Small intestine (tissue), 7 donors: ENCODE measurements around the gene PXT1. TPM values are rescaled to one million over a fixed set of nuclear protein-coding genes. Genes with fewer than 3 reads are reported as not detected.

Experiments used
- DNase-seq, 2 donors: peaks; one replicate each; pipeline versions ENCODE4 v3.0.0 to v3.0.0-alpha.2; 2013
- FAIRE-seq: peaks from 2 replicates; lab custom pipeline; 2012; peaks lifted over from hg19 to GRCh38; lab: Jason Lieb, UNC
- H3K27ac ChIP-seq, 3 donors: one replicate each; pipeline ENCODE4 v1.5.1; 2013; ENCODE audit warnings: low read length in 2 of 3, mild to moderate bottlenecking in 2 of 3, control low read depth in 1 of 3, inconsistent platforms in 1 of 3, low read depth in 1 of 3, moderate library complexity in 1 of 3
- H3K27me3 ChIP-seq, 3 donors: one replicate each; pipeline ENCODE4 v1.6.1; 2013; ENCODE audit warnings: low read length in 3 of 3, inconsistent platforms in 1 of 3; ENCODE audit not compliant: control insufficient read depth in 3 of 3, insufficient read depth in 3 of 3
- H3K36me3 ChIP-seq, 3 donors: one replicate each; pipeline ENCODE4 v1.6.1; 2013; ENCODE audit warnings: low read length in 3 of 3, inconsistent platforms in 1 of 3, low read depth in 1 of 3, mild to moderate bottlenecking in 1 of 3, moderate library complexity in 1 of 3; ENCODE audit not compliant: control insufficient read depth in 3 of 3, insufficient read depth in 2 of 3
- H3K4me1 ChIP-seq, 3 donors: one replicate each; pipeline ENCODE4 v1.6.1; 2013; ENCODE audit warnings: low read length in 2 of 3, inconsistent platforms in 1 of 3, low read depth in 1 of 3, mild to moderate bottlenecking in 1 of 3, moderate library complexity in 1 of 3; ENCODE audit not compliant: control insufficient read depth in 3 of 3, insufficient read depth in 2 of 3
- H3K4me3 ChIP-seq, 3 donors: one replicate each; pipeline ENCODE4 v1.5.1; 2013; ENCODE audit warnings: low read length in 3 of 3, control low read depth in 1 of 3, inconsistent platforms in 1 of 3, low read depth in 1 of 3, mild to moderate bottlenecking in 1 of 3, moderate library complexity in 1 of 3
- H3K9me3 ChIP-seq, 2 donors: one replicate each; pipeline ENCODE4 v1.6.1; 2013; ENCODE audit warnings: low read depth in 1 of 2, low read length in 1 of 2; ENCODE audit not compliant: control insufficient read depth in 2 of 2, insufficient read depth in 1 of 2
- WGBS, 3 donors: extraction: QIAGEN DNeasy Blood & Tissue Kit; methylation state at CpG; one replicate each; pipeline ENCODE4 v1.1.7; 2013; 5-methylcytosine and 5-hydroxymethylcytosine counted together
- polyA plus RNA-seq, 4 donors: library from polyadenylated mRNA; stranded (reverse) in 3 of 4; unstranded in 1 of 4; fragments of 200-250 nt in 3 of 4; fragments of 120-200 nt in 1 of 4; gene quantifications; one replicate each; pipeline versions ENCODE4 v1.2.1 to v1.2.3, GENCODE V29; 2013
- donor health status: healthy with polysubstance abuse.
- donor health status: control.
- donor health status: control.
- donor health status: Bipolar disorder and iron deficiency.
- donor health status: healthy.

The PXT1 gene
- polyA plus RNA-seq, 4 donors: 0.10 TPM; not detected in 3

DNA sequence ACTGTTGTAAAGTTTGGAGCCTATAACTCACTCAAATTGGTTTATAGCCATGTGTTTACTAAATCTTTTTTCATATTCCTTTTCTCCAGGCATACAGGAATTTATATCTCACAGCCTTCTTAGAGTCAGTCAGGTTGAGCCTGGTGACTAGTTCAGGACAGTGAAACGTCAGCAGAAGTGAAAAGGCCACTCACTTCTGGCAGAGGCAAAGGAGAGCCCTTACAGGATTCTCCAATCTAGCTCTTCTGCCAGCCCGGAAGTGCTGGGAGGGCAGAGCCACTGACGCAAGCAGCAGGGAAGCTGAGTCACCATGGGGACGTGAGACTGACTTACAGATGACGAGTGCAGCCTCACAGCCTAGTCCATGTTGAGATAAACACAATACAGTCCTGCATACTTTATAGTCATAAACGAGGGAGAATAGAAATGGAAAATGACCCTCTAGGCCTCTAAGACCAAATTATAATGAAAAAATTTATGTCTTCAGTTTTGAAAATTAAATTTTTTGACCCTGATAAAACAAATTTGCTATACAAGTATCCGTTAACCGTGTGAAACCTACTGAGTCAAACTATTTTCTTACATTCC, 1.3 kb downstream of the PXT1 start:
- FAIRE-seq (no peak), DNase-seq (peak; percentile 95 to 99)
- H3K27me3 ChIP-seq: no peaks in the 10 kb centered on the region
- H3K27ac ChIP-seq: peak overlapping the region; percentile 68 to 95 (median 80)
- peaks cover 4 to 37% (median 8%) of the 10 kb centered on the region in 3 donors for H3K4me1 ChIP-seq
- no peak overlapping the region for H3K4me3 ChIP-seq
- H3K36me3 ChIP-seq: no peaks in the 10 kb centered on the region
- no peaks in the 10 kb centered on the region for H3K9me3 ChIP-seq
- WGBS, 3 donors: 14 to 18% (median 16%) methylated on average over 8 of the region's 8 CpGs

DNA sequence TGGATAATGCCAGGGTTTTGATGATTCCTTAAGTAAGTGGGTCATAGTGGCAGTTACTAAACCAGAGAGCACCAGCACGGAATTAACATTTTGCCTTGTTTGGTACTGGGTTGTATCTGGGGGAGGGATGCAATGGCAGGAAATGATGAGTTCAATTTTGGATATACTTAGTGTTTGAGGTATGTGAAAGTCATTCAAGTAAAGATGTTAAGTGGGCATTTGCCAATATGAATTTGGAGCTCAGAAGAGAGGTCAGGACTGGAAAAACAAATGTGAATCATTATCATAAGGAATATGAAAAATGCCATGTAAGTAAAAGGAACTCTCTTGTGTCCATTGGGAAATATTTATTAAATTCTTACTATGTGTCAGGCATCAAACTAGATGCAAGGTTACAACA, 6.2 kb downstream of the PXT1 start:
- no peak for FAIRE-seq
- H3K27ac ChIP-seq: no peak overlapping the region
- WGBS, 3 donors: 93 to 97% (median 96%) methylated on average over 1 of the region's 1 CpG
- H3K4me3 ChIP-seq: no peak overlapping the region
- H3K4me1 ChIP-seq: peaks cover 0 to 16% (median 0%) of the 10 kb centered on the region in 3 donors
- no peak for DNase-seq
- no peaks in the 10 kb centered on the region for H3K9me3 ChIP-seq
- no peaks in the 10 kb centered on the region for H3K36me3 ChIP-seq
- H3K27me3 ChIP-seq: no peaks in the 10 kb centered on the region

DNA sequence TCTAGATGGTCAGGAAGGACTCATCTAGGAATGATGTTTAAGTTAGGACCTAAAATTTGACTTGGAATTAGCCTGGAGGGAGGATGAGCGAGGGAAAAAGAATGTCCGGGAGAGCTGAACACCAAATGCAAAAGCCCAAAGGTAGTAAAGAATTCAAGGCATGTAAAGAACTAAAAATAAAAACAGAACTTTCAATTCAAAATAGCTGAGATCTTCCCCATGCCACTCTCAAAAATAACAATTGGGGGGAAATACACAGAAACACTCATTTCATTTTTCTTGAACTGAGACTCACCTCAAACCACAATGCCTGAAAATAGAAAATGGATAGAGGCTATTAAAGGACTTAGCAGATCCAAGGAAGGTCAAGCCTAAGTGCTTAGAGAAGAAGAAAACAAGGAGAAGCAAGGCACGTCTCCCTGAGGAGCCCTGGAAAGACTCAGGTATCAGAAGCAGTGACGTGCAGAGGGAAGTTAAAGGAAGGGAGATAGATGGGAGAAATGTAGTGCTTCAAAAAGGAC, 10.4 kb downstream of the PXT1 start:
- Histone ChIP-seq H3K36me3 (no peaks in the 10 kb centered on the region), H3K27me3 (no peaks in the 10 kb centered on the region), H3K4me3 (no peak overlapping the region), H3K9me3 (no peaks in the 10 kb centered on the region), H3K4me1 (no peaks in the 10 kb centered on the region), H3K27ac (no peak overlapping the region)
- 86 to 92% (median 89%) methylated on average over 4 of the region's 4 CpGs for WGBS, 3 donors
- FAIRE-seq (no peak), DNase-seq (no peak)

- FAIRE-seq: no peak
- Histone ChIP-seq H3K36me3 (no peaks in the 10 kb centered on the region), H3K27ac (no peak overlapping the region), H3K4me3 (no peak overlapping the region), H3K27me3 (no peaks in the 10 kb centered on the region), H3K9me3 (no peaks in the 10 kb centered on the region), H3K4me1 (no peaks in the 10 kb centered on the region)
- no peak for DNase-seq
- 84 to 86% (median 84%) methylated on average over 4 of the region's 4 CpGs for WGBS, 3 donors
Measured at GRCh38 chr6:36431197-36431596, 11.5 kb downstream of the PXT1 start.

- 55 to 69% (median 66%) methylated on average over 2 of the region's 2 CpGs for WGBS, 3 donors
- peak in 1 of 2 donors; percentile 13 for DNase-seq
- Histone ChIP-seq H3K4me1 (no peaks in the 10 kb centered on the region), H3K27ac (no peak overlapping the region), H3K4me3 (no peak overlapping the region), H3K27me3 (no peaks in the 10 kb centered on the region), H3K9me3 (no peaks in the 10 kb centered on the region), H3K36me3 (no peaks in the 10 kb centered on the region)
- no peak for FAIRE-seq
Measured at GRCh38 chr6:36430351-36430750, 12.3 kb downstream of the PXT1 start.

GRCh38 chr6:36428911-36429310, 13.7 kb downstream of the PXT1 start:
- no peak for DNase-seq

GRCh38 chr6:36426622-36427021, 16.0 kb downstream of the PXT1 start:
- DNase-seq (no peak), FAIRE-seq (no peak)
- Histone ChIP-seq H3K4me1 (peaks cover 0 to 7% (median 0%) of the 10 kb centered on the region in 3 donors), H3K27ac (no peak overlapping the region), H3K4me3 (no peak overlapping the region), H3K27me3 (no peaks in the 10 kb centered on the region), H3K9me3 (no peaks in the 10 kb centered on the region), H3K36me3 (no peaks in the 10 kb centered on the region)
- WGBS, 3 donors: 92 to 96% (median 94%) methylated on average over 3 of the region's 3 CpGs

More at GRCh38 chr6:36428911-36429310, 13.7 kb downstream of the PXT1 start:
- Histone ChIP-seq H3K4me3 (no peak overlapping the region), H3K36me3 (no peaks in the 10 kb centered on the region), H3K9me3 (no peaks in the 10 kb centered on the region), H3K27ac (no peak overlapping the region), H3K27me3 (no peaks in the 10 kb centered on the region), H3K4me1 (no peaks in the 10 kb centered on the region)
- 50 to 95% (median 83%) methylated on average over 4 of the region's 4 CpGs for WGBS, 3 donors
- FAIRE-seq: no peak

DNA sequence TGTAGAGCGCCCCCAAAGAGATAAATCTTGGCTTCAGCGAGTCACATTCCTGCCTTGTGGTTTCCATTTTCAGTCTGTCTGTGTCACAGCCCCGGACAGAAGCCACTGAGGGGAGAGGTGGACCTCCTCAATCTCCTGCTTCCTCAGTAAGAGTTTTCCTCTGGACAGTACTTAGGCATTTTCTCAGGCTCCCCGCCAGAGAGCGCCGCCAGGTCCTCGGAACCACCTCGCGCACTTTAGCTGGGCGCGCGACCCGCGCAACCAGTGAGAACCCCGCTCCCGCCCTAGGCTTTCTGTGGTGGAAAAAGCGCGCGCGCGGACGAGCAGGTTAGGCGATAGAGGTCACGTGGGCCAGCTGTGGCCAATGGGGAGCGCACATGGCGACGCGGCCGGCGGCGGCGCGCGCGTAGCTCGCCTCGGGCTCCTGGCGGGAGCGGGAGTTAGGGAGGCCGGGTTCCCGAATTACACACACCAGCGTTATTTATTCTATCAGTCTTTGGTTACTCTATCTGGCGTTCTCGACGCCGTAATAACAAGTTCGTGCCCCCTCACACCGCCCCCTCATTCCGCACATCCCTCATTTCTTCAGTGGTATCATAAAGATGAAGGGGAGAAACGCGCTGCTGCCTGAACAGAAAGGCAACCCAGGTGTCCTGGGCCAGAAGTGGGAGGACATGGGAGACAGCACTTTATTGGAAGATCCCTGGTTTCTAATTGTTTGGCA, 19.4 kb downstream of the PXT1 start:
- H3K4me3 ChIP-seq: peak overlapping the region; percentile 43 to 55 (median 52)
- H3K27ac ChIP-seq: peak overlapping the region; percentile 70 to 91 (median 74)
- H3K36me3 ChIP-seq: no peaks in the 10 kb centered on the region
- 0 to 1% (median 1%) methylated on average over 51 of the region's 51 CpGs for WGBS, 3 donors
- peak; percentile 99 for DNase-seq
- FAIRE-seq: no peak
- H3K4me1 ChIP-seq: peaks cover 0 to 7% (median 0%) of the 10 kb centered on the region in 3 donors
- H3K9me3 ChIP-seq: no peaks in the 10 kb centered on the region
- H3K27me3 ChIP-seq: no peaks in the 10 kb centered on the region
